NCI-H2171 treated with DMSO at 0.1 percent for 48 hours (cell line): ENCODE data around the gene TAF10.

Experiments used
- DNase-seq: peaks from one replicate; lab custom pipeline; 2025; lab: John Stamatoyannopoulos, UW

Gene TAF10

GRCh38 chr11:6612213-6613041 is at the start of gene TAF10:
Gene TAF10, minus strand, starts transcription at chr11:6612216. Its CDS starts 27 bp downstream, at chr11:6612189.
- DNase-seq: peak; percentile 84

DNA sequence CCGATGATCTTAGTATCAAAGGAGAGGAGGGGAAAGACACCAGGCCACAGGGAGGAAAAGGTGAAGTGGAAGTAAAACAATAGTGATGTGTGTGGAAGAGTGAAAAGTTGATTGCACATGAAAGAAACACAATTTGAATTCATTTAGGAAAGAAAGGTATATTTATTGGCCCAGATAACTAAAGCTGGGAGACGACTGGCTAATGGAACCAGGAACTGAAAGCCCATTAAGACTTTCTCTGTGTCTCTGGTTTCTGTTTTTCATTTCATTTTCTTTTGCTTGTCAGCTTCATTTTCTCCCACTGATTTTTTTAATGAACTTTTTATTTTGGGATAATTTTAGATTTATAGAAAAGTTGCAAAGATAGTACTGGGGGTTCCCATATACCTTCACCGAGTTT is 48.7 kb upstream of the TAF10 start:
- no peak for DNase-seq

DNA sequence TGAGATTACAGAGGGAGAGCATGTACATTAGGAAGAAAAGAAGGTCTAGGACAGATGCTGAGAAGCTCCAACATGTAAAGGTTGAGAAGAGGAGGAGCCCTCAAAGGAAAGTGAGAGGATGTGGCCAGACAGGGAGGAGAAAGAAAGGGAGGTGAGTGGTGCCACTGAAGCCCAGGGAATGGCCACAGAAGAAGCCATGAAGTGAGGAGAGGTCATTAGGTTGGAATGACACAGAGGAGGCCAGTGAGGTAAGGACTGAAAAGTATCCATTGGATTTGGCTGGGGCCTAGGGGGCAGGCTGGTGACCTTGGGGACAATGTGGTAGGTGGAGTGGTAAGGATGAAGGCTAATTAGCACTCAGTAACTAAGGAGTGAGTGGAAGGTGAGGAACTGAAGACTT is 46.6 kb upstream of the TAF10 start:
- no peak for DNase-seq

DNA sequence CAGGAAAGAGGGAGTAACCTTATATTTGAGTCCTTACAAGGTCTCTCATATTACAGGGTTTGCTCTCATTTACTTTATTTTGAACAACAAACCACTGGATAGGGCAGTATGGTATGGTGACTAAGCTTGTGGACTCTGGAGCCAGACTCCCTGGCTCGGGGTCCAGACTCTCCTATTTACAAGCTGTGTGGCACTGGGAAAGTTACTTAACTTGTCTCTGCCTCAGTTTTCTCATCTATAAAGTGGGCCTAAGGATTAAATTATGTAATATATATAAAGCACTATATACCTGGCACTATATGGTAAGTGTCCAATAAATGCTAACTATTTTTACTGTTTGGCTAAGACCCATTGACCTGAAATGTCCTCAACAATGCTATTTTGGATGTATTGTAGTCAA is 45.3 kb upstream of the TAF10 start:
- no peak for DNase-seq

- DNase-seq: no peak
Measured at GRCh38 chr11:6656936-6657335, 44.9 kb upstream of the TAF10 start.

DNA sequence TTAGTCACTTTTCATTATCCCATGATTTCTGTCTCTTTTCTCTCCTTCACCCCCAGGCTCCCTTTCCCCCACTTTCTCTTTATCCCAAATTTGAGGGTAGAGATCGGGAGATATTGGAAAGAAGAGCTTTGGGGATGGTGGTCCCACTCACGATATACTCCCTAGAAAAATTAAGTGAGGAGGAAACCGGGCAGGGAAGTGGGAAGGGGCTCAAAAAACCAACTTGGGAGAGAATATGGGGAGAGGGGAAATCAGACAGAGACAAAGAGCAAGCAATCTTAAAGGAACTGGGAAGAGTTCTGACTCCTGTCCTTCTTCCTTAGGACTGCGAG is 44.5 kb upstream of the TAF10 start:
- DNase-seq: no peak

DNA sequence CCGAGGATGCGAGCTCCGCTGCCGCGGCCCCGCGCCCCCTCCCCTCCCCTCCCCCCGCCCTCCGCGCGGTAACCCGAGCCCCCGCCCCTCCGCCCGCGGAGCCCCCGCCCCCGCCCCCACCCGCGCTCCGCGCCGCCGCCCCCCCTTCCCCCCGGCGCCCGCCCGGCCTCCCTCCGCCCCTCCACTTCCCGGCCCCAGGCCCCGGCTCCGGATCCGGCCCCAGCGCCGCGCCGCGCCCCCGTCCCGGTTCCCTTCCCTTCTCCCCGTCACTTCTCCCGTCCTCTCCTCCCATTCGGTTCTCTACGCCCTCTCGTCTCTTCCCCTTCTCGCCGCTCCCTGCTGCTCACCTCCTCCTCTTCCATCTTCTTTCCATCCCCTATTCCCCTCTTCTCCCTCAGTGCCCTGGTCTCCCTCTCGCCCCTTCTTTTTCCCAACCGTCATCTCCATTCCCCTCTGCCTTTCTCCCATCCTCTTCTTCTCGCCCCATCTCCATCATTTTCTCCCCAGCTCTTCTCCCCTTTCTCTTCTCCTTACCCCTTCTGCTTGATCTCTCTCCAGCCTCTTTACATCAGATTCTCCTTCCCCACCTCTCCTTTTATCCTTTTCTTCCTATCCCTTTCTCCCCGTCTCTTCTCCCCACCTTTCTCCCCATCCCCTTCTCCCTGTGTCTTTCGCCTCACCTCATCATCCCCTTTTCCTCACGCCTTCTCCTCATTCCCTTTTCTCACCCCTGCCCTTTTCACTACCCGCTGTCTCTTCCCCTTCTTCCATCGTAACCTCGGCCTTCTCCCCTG is 44.0 kb upstream of the TAF10 start, which contains the start of gene DCHS1:
DCHS1 (minus strand) TSS at position 20 of the 794 bp plus-strand sequence. CDS start 14,196 bp downstream, outside the sequence.
- no peak for DNase-seq

DNA sequence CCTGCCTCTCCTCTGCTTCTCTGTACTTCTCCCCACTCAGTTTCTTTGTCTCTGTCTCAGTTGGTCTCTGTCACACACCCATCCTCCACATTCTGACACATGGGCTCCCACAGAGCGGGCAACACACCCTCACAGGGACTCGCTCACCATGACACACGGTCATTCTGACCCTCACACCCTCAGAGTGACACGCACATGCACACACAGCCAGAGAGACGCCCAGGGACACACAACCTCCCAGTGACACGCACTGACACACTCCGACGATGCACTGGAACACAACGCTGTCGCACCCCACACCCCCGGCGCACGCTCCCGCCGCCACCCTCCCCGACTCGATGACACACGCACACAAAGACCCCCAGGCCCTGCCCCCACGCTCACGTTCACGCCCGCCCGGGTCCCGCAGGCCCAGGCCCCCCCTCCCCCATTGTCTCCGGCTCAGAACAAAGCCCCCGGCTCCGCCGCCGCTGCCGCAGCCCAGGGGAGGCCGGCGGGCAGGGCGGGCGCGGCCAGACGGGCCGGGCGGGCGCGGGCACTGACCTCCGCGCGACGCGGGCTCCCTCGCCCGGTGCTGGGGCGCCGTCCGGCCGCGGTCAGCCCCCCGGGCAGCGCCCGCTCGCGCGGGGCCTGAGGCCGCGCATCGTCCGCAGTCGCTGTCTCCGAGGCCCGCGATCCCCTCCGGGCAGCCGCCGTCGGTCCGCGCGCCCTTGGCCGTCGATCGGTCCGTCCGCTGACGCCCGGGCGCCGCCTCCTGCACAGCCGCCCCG is 43.2 kb upstream of the TAF10 start:
- DNase-seq: no peak

GRCh38 chr11:6654281-6655019 is 42.4 kb upstream of the TAF10 start:
- DNase-seq: no peak

- no peak for DNase-seq
Measured at GRCh38 chr11:6653656-6654055, 41.6 kb upstream of the TAF10 start.

- DNase-seq: no peak
Measured at GRCh38 chr11:6653097-6653496, 41.1 kb upstream of the TAF10 start.

GRCh38 chr11:6652182-6652581 is 40.2 kb upstream of the TAF10 start:
- DNase-seq: no peak

DNA sequence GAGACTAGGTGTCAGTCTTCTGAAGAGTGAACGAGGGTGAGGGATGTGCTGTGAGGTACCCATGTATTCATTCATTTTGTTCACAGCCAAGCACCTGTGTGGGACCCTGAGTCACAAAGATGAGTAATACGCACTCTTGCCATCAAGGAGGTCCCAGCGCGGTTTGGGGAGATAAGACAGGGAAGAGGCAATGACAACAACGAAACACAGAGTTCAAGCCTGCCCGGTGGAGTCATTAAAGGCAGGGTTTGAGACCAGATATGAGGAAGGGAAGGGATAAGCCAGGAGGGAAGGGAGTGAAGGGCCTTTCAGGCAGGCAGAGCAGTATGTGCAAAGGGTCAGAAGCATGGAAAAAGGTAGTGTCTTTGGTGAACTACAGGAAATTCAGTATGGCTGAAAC is 39.0 kb upstream of the TAF10 start:
- no peak for DNase-seq

GRCh38 chr11:6650104-6650503 is 38.1 kb upstream of the TAF10 start:
- DNase-seq: no peak

DNA sequence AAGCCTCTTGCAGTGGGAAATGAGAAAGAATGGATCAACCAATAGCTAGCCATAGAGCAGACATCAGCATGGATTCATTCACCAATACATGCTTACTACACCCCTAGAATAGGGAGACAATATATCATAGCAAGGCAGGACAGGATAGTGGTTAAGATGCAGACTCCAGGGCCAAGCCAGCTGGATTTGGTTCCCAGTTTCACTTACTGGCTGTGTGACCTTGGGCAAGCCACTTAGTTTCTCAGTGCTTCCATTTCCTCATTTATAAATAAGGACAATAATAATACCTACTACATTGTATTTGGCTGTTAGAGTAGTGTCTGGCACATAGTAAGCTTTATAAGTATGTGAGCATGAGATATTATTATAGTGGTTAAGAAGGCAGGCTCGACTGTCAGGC is 36.5 kb upstream of the TAF10 start:
- no peak for DNase-seq

- no peak for DNase-seq
Measured at GRCh38 chr11:6647836-6648235, 35.8 kb upstream of the TAF10 start.

- DNase-seq: no peak
Measured at GRCh38 chr11:6646918-6647679, 35.1 kb upstream of the TAF10 start.

DNA sequence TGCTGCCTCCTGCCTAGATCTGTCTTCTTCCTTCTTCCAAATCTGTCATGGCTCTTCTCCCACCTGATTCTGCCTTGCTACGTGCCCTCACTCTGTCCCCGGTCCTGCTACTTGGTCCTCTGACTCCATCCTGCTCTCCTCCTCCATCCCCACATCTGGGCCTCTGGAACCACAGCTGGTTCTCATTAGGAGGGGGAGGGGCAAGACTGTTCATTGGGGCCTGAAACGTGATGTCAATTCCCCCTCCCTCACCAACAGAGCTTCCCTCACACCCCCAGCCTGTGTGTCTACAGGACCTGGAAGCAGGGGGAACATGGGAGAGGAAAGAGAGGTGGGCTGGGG is 34.5 kb upstream of the TAF10 start:
- DNase-seq: no peak

- no peak for DNase-seq
Measured at GRCh38 chr11:6646071-6646470, 34.1 kb upstream of the TAF10 start.

- no peak for DNase-seq
Measured at GRCh38 chr11:6642957-6643356, 30.9 kb upstream of the TAF10 start.

- DNase-seq: no peak
Measured at GRCh38 chr11:6640985-6641701, 29.1 kb upstream of the TAF10 start.
